HG02870 (cell line): Measurements from ENCODE around the gene MPDU1.
"Not testable (repeated sequence)": the region's sequence is repeated elsewhere in the genome, so short reads cannot be mapped to it uniquely, and the experiment has no call there.

Experiments
- ATAC-seq: cut with Tn5 transposase; IDR thresholded peaks from one replicate; pipeline ENCODE4 v1.9.1; 2021; ENCODE audit warnings: mild to moderate bottlenecking, moderate library complexity; ENCODE audit not compliant: unreplicated experiment

Gene MPDU1

DNA sequence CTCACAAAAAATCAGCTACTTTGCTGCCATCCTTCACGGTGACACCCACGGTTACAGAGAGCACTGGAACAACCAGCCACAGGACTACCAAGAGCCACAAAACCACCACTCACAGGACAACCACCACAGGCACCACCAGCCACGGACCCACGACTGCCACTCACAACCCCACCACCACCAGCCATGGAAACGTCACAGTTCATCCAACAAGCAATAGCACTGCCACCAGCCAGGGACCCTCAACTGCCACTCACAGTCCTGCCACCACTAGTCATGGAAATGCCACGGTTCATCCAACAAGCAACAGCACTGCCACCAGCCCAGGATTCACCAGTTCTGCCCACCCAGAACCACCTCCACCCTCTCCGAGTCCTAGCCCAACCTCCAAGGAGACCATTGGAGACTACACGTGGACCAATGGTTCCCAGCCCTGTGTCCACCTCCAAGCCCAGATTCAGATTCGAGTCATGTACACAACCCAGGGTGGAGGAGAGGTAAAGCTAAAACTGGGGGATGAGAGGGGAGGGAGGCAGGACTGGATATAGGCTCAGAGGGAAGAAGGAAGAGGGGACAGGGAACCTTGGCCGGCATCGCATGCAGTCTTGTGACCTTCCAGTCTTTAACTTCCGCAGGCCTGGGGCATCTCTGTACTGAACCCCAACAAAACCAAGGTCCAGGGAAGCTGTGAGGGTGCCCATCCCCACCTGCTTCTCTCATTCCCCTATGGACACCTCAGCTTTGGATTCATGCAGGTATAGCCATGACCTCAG lies 3.6 kb upstream of the MPDU1 start:
- ATAC-seq: no peak

GRCh38 chr17:7580604-7581575 lies 2.8 kb upstream of the MPDU1 start:
- no peak for ATAC-seq

DNA sequence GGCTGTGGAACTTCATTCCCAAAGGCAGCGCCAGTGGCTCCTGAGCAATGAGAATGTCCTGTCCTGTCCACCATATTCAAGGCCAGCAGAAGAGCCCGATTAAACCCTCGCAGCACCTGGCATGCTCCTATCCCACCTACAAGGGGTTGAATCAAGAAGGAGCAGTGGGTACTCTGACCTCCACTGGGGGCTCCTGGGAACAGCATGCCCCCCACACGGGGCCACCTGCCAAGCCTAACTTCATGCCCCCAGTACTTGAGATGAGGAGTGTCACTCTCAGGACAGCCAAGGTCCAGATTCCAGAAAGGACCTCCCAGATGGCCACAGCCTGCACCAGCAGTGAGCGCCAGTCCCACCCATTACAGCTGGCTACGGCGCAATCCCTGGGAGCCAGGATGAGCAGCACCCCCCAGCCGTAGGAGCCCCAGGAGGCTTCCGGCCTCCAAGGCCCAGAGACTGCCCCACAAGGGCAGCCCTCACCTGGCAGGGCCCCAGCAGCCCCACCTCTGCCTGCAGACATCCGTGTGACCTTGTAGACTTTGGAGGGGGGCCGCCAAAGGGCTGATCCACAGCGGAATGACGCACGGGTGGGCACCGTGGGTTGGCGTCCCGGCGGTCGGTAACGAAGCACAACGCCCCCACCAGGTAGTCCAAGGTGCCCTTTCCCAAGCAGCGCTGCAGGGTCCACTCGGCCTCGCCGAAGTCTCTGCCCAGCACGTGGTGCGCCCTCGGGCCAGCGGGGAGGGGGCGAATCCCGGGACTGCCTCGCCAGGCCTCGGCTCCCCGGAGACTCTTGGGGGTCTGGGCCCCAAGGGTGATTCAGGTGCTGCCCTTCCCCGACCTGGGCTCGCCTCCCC lies 1.0 kb upstream of the MPDU1 start:
- no peak for ATAC-seq

- ATAC-seq: no peak
These were observed 3.2 kb downstream of the MPDU1 start for GRCh38 chr17:7586673-7587419.

GRCh38 chr17:7587420-7588151 lies 3.9 kb downstream of the MPDU1 start:
- no peak for ATAC-seq

DNA sequence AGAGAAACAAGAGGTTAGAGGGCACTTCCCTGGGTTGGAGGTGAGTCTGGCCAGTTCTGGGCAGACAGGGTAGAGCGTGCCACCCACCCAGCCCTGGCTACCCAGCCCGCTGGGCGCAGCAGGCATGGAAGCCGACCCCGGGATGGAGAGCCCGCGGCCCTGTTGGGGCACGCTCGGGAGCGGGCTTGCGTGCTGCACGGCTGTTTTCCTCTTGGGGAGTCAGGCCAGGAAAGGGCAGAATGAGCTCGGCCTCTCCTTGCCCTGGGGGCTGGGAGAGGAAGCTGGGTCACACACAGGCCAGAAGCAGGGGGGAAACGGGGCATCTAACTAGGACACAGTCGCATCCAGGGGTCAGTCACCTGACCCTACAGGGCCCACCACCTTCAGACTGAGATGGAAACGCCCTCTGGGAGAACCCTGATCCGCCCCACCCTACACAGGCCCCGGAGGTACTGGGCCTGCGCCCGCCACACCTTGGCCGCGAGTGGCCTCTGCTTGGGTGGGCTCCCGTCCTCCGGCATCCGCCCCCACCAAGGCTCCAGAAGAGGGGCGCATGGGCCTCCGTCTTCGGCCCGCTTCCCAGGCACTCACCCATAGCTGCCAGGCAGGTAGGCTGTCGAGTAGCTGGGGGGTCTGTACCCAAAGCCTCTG lies 5.0 kb downstream of the MPDU1 start:
- ATAC-seq: no peak

DNA sequence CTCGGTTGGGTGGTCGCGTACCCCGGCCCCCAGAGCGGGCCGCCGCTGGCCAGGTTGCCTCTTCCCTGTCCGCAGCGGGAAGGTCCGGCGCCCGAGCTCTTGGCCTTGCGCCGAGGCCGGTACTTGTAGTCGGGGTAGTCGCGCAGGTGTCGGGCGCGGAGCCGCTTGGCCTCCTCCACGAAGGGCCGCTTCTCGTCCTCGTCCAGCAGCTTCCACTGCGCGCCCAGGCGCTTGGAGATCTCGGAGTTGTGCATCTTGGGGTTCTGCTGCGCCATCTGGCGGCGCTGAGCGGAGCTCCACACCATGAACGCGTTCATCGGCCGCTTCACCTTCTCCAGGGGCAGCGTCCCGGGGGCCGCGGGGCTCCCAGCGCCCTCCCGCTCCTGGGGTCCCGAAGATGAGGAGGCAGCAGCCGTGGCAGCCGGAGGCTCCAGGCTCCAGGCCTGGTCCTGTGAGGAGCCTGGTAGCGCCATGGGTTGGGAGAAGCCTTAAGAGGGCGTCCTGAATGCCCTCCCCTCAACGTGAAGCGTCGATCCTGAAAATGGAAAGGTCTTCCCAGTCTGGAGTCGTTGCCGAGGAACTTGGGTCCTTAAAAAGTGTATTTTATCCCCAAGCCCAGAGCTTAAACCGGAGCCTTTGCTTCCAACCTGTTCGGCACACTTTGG lies 5.7 kb downstream of the MPDU1 start:
- no peak for ATAC-seq

DNA sequence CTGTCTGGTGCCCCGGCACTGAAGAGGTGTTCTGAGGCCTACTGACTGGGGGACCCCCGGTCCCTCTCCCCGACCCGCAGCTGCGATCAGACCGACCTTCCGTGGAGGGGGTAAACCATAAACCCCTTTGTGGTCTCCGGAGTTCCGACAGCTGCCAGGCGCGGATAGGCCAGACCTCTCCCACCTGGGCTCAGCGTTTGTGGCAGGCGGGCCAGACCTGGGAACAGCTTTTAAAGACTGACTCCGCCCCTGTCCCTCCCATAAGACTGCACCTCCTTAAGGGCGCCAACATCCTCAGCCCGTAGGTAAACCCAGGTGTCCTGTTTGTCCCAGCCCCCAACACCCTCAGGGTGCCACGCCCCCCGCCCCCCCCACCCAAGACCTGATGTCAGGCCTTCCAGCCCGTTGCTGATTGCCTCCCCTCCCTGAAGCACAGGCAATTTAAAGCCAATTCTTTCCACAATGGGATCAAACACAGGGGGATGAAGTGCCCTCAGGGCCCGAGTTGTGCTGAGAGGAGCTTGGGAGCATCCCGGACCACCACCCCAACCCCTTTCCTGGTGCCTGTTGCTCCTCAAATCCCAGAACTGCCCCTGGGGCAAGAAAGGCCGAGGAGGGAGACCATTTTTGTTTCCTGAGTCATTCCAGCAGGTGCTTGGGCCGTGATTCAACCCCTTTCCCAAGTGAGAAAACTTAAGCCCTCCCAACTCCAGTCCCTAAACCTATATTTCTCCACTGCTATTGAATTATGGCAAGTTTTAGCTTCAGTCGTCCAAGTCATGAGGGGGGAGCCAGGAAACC lies 6.4 kb downstream of the MPDU1 start, which contains the start of gene SOX15:
TSS of gene SOX15 (minus strand) at position 204 of the 801 bp plus-strand sequence. CDS start 418 bp downstream, outside the sequence.
- no peak for ATAC-seq

DNA sequence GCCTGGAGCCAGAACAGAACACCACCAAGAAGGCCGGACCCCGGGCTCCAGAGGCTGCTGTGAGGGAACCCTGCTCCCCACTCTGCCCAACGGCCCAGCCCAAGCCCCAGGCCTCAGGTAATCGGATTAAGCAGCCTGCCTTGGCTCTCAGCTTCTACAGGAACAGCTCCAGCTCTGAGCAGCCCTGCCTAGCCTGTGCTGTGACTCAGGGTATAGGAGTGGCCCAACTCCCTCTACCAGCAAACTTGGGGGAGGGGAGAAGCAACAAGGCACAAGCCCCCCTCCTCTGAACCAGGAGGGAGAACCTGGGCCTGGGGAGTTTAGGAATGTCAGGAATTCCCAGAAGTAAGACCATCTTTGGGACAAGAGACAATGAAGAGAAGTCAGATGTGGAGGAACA lies 7.1 kb downstream of the MPDU1 start:
- no peak for ATAC-seq

DNA sequence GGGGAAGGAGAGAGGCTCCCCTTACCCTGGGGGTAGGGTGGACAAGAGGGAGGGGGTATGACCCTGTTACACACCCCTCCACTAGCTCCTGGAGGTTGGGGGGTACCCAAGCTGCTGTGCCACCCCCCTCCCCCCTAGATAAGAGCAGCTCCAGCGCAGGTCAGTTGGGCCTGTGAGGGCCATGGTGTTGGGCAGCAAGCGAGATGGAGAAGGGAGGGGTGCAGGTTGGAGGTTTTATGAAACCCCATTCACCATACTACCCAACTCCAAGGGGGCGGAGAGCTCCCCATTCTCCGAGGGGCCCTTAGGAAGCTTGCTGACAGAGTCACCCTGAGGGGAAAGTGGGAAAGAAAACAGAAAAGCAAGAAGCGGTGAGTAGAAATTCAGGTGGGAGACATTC lies 7.9 kb downstream of the MPDU1 start:
- ATAC-seq: no peak

- ATAC-seq: no peak
These were observed 8.9 kb downstream of the MPDU1 start for GRCh38 chr17:7592422-7593021.

- ATAC-seq: no peak
These were observed 9.6 kb downstream of the MPDU1 start for GRCh38 chr17:7593296-7593695.

DNA sequence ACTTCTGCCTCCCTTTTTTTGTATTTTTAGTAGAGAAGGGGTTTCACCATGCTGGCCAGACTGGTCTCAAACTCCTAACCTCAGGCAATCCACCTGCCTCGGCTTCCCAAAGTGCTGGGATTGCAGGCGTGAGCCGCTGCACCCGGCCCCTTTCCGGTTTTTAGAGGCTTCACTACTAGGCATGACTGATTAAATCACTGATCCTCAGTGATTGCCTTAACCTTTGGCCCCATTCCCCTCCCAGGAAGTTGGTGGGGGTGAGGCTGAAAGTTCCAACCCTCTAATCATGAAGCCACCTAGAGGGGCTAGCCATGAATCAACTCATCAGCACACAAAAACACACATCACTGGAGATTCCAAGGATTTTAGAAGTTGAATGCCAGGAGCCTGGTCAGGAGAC lies 13.9 kb downstream of the MPDU1 start:
- ATAC-seq: not testable (repeated sequence)

DNA sequence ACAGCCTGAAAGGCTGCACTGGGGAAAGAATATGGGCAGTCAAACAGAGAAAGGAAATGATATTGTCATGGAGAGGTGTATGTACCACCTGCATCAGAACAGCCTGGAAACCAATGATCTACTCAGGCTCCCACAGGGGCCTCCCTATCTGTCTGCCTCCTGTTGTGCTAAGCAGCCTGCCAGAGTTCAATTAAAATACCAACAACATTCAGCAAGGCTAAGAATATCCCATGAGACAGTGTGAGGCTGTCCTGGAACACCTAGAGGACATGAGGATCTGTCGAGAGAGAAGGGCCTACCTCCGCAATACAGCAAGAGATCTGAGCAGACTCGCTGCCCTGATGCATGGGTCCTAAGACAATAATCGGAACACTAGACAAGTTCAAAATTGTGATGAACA lies 22.6 kb downstream of the MPDU1 start:
- no peak for ATAC-seq

- no peak for ATAC-seq
These were observed 27.0 kb downstream of the MPDU1 start for GRCh38 chr17:7610641-7611040.

DNA sequence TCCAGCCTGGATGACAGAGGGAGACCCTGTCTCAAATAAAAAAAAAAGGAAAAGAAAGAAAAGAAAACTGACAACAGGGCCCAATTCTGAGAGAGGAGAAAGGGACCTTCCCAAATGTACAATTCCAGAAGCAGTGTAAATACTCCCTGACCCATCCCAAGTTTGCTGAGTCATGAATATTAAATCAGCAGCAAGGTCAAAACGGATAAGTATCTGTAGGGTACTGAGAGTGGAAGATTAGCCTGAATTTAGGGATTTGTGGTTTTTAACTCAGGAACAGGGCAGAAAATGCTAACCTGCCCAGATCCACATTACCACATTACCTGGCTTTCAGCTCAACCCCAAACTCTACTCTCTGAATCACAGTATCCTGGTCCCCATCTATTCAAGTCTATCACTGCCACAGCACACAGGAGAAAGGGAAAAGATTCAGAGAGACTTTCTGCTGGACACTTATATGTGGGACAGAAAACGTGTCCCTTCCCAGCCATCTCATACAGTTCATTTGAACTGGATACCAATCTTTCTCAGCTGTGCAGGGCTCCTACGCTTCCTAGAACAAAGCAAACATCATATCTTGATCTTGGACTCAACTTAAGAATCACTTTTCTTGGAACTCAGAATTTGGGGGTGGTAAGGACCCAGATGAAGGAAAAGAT lies 28.1 kb downstream of the MPDU1 start:
- ATAC-seq: no peak

- ATAC-seq: no peak
These were observed 28.6 kb downstream of the MPDU1 start for GRCh38 chr17:7612294-7612640.
